ENCODE results near the gene PPT2.
A peak's percentile ranks its signal among the peaks of the same experiment; 100 is the strongest.

DNA sequence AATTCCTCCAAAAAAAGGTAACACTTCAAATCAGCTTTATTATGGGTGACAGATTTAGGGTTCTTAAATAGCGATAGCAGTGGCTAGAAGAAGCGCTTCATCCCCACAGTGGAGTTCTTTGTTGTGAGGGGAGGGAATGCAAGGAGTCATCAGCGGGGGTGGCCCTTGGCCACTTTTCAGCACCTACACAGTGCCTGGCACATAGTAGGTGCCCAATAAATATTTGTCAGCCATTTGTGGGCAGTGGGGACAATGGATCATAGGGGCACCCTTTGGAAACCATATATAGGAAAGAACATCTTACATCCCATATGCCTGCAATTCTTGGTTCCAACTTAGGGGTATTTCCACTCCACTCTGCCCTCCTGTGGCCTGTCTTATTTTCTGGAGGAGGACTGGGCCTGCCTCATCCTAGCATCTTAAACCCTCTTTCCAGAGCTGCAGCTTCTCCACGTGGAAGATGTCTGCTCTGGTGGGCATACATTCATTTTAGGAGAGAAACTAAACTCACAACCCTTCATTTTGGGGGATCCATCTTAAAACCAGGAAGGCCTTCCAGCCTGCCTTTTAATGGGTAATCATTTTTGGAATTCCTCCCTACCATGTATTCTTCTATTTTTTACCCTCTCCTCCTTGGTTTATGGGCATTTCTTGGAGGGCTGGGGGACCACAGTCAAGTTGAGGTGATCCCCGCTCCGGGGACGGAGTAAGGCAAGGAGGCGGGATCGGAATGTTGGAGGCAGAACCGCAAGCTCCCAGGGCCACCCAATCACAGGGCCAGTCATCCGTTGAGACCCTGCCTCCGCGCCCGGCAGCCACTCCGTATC lies 41.1 kb downstream of the PPT2 start:
- TF ChIP-seq EZH2 (IDR thresholded peaks at IDR 0.05; ENCODE audit: borderline replicate concordance, insufficient read depth, low read length, poor library complexity, severe bottlenecking) (no peak), POLR2AphosphoS5 (IDR thresholded peaks at IDR 0.05) (peak; percentile 92), EP300 (conservative IDR thresholded peaks at IDR 0.05; ENCODE audit: poor library complexity, severe bottlenecking) (no peak), MXI1 (conservative IDR thresholded peaks at IDR 0.05; ENCODE audit: poor library complexity, severe bottlenecking) (peak; percentile 56)
- TF ChIP-seq, protein P1, sequence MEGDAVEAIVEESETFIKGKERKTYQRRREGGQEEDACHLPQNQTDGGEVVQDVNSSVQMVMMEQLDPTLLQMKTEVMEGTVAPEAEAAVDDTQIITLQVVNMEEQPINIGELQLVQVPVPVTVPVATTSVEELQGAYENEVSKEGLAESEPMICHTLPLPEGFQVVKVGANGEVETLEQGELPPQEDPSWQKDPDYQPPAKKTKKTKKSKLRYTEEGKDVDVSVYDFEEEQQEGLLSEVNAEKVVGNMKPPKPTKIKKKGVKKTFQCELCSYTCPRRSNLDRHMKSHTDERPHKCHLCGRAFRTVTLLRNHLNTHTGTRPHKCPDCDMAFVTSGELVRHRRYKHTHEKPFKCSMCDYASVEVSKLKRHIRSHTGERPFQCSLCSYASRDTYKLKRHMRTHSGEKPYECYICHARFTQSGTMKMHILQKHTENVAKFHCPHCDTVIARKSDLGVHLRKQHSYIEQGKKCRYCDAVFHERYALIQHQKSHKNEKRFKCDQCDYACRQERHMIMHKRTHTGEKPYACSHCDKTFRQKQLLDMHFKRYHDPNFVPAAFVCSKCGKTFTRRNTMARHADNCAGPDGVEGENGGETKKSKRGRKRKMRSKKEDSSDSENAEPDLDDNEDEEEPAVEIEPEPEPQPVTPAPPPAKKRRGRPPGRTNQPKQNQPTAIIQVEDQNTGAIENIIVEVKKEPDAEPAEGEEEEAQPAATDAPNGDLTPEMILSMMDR (IDR thresholded peaks at IDR 0.05; ENCODE audit: poor library complexity, severe bottlenecking) = peak; percentile 81

Data from neural cell (in vitro differentiated cells).